HuH-7.5 (cell line): ENCODE measurements around the gene PCNX2.

Experiments
- DNase-seq: peaks from one replicate; pipeline ENCODE4 v3.0.0; 2011; ENCODE audit warnings: low spot score

The PCNX2 gene

GRCh38 chr1:232962761-232963745, 332.5 kb downstream of the PCNX2 start:
- DNase-seq: no peak

DNA sequence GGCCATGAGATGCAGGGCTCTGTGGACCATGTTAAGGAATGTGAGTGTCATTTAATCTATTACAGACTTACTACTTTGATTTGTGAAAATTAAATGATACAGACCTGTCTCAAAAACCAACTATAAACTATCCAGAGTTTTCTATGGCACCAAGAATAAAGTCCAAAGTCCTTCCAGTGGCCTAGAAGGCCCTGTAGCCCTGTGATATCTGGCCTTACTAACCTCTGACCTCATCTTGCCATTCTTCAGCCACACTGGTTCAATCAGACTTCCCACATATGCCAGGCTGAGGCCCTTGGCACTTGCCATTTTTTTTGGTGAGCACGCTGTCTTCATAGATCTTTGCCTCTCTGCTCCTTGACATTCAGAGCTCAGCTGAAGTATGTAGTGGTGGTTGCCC, 337.5 kb downstream of the PCNX2 start:
- no peak for DNase-seq

DNA sequence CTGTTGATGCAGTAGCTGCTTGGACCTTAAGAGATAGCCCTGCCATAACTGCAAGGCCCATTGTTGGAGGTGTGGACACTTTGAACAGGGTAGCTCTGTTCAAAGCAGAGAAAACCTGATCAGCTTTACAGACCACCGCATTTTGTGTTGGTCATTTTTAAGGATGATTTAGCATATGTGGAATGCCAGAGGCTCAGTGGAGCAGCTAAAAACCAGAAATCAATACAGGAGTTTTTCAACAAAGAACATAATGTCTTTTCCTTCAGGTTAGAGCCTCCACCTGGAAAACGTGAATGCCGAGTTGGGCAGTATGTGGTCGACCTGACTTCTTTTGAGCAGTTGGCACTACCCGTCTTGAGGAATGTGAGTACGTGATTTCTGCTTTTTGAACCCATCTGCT, 339.4 kb downstream of the PCNX2 start:
- no peak for DNase-seq

GRCh38 chr1:232954594-232955365, 340.7 kb downstream of the PCNX2 start:
- DNase-seq: no peak

DNA sequence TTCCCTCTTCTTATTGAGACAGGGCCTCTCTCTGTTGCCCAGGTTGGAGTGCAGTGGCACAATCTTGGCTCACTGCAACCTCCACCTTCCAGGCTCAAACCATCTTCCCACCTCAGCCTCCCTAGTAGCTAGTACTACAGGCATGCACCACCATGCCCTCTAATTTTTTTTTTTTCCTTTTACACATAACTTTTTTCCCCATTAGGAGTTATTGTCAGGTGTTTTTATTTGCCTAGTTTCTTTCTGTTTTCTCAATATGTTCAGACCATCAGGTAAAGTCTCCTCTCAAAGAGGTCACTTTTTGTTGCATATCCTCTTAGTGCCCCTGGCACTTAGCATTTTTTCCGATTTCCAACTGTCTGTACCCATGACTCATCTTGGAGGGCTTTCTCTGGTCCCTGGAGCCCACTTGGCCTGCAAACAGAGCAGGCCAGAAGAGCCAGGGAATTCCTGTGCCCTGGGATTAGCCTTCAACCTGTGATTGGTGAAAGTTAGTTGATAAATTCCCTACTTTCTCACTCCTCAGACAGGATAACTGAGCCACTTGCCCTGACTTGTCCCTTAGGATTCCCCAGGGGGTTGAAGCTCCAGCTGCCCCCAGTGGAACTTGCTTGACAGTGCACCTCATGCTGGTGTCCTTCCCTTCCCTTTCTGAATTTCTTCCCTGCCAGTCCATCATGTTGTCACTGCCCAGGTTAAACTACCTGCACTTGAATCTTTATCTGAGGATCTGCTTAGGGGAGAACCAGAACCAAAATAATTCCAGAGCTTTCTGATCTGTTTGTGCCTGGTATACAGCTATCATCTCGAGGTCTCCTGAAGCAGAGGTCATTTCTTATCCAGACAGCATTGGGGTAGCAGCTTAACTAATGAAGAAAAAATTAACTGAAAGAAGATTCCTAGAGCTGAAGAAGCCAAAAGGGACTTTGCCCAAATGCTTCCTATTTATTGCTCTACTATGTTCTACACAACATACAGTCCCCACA, 342.7 kb downstream of the PCNX2 start:
- DNase-seq: peak; percentile 75

DNA sequence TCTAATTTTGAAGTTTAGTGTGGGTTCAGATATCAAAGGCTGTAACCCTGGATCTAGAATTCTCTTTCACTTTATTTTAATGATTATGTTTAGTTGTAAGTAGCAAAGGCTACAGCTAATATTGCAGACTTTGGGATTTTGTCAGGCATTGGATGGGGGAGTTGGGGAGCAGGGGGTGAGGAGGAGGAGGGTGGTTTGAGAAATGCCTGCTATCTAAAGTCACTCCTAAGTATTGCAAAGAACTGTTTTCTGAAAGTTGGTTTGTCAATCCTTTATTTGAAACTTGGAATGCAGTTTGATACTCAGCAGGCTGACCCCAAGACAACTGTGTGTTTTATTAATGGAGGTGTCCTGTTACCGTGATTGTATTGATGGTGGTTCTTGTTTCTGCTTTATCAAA, 343.9 kb downstream of the PCNX2 start:
- DNase-seq: no peak

GRCh38 chr1:232951180-232951579, 344.3 kb downstream of the PCNX2 start:
- peak; percentile 45 for DNase-seq

DNA sequence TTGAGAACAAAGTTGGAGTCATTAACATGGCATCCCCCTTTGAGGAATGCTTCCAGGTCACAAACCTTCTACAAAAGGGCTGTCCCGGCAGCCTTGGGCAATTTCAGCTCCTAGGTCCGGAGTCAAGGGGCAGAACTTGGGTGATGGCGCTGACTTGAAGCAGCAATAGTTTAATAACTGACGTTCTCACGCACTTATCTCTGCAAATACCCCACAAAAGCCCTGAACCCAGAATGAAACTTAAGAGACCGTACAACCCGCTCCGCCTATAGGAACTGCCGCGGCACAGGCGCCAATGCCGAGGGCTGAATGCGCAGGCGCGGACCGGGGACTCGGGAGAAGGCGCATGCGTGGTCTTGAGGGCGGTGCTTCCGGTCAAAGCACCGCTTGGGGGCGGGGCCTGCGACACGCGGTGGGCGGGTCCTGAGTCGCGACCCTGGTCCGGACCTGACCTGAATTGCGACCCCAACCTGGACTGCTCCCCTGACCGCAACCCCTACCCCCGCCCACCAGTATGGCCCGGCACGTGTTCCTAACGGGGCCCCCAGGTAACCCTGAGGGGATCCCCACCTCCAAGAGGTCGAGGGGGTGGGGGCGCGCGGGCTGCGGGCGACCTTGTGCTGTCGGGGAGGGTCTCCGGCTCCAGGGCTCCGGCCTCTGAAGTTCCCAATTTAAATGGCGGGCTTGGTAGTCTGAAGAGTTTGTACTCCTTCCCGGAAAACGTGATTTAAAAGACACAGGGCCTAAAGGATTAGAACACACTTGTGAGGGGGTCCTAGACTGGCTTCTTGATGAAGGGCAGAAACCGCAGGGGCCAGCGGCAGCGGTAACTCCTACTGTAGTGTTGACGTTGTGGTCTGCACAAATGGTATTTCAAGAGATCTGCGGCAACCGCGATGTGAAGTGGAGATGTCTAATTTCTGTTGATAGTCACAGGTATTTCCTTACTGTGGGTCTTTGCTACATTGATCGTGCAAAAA, 345.0 kb downstream of the PCNX2 start, which contains the start of gene NTPCR:
NTPCR (plus strand) TSS at position 415 of the 980 bp plus-strand sequence; CDS start at position 515, 100 bp downstream.
- peak; percentile 86 for DNase-seq

- DNase-seq: no peak
These were observed 345.8 kb downstream of the PCNX2 start for GRCh38 chr1:232949636-232950196.

- no peak for DNase-seq
These were observed 351.2 kb downstream of the PCNX2 start for GRCh38 chr1:232944347-232944746.

- no peak for DNase-seq
These were observed 351.8 kb downstream of the PCNX2 start for GRCh38 chr1:232943679-232944252.

GRCh38 chr1:232942413-232943294, 352.9 kb downstream of the PCNX2 start:
- DNase-seq: no peak

- DNase-seq: no peak
These were observed 355.3 kb downstream of the PCNX2 start for GRCh38 chr1:232940262-232940661.

GRCh38 chr1:232939748-232940147, 355.8 kb downstream of the PCNX2 start:
- DNase-seq: no peak

DNA sequence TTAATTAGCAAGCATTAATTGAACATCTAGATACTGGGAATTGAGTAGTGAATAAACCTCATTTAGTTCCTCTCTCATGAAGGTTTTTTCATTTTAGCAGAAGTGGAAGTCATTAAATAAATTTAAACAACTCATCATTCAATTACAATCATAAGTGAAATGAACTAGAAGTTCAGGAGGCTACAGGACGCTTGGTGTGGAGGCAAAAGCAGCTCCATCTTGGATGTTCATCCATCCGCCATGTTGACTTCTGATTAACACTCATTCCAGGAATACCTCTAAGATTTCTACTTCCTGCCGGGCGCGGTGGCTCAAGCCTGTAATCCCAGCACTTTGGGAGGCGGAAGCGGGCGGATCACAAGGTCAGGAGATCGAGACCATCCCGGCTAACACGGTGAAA, 356.6 kb downstream of the PCNX2 start:
- no peak for DNase-seq

DNA sequence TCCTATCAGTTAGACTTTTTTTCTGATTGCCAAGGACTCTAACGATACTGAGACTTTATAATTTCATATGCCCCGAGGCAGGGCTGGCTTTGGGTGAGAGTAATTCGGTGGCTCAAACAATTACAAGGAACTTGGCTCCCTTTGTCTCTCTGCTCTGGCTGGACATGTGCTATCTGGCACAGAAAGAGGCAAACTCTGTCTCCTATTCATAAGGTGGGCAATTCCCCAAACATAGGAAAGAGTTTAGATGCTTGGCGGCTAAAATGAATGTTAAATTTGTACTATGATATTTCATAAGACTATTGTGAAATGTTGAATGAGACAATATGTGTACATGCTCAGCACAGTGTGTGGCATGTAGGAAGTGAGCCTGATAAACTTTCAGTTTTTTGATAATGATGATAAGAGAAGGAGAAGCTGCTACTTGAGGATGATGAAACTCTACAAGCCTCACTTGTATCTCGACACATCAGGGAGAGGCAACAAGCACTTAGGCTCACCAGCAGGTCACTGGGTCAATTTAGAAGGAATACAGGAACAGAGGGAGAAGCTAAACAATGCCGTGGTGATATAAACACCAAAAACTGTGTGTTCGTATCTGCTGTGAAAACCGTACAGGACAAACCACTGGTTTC, 357.7 kb downstream of the PCNX2 start:
- no peak for DNase-seq

DNA sequence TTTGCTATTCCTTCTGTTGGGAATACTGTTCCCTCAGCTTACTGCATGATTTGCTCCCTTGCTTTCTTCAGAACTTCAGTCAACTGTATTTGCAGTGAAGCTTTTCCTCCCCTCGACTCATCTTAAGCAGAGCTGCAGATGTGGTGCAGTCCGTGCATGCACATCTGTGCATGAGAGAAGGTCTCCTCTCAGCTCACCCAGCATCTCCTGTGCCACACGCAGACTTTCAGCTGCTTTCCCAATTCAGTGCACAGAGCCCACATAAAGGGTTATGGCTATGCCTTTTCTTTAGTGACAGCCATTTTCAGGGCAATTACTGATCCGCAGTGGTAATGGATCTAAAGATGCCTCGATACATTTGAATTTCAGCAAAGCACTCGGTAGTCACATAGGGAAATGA, 358.6 kb downstream of the PCNX2 start:
- no peak for DNase-seq
